ENCODE measurements around the gene KCNC2. TPM values are rescaled to one million over a fixed set of nuclear protein-coding genes. Genes with fewer than 3 reads are reported as not detected.

KCNC2 gene
- total and polyA plus RNA-seq, 7 donors: under 0.01 to 1.1 (median 0.41) TPM; not detected in 2

DNA sequence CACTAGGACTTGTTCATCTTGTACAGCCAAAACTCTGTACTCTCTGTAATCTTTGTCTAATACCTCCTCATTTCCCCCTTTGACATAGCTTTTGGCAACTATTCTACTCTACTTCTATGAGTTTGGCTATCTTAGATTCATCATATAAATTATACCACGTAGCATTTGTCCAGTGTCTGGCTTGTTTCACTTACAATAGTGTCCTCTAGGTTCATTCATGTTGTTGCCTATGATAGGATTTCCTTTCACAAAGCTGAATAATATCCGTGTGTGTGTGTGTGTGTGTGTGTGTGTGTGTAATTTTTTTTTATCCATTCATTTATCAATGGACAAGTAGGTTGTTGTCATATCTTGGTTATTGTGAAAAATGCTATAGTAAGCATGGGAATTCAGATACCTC, 209.5 kb downstream of the KCNC2 start:
- TF ChIP-seq EP300 (IDR thresholded peaks at IDR 0.05): no peak
- no peak for TF ChIP-seq POLR2AphosphoS5 (IDR thresholded peaks at IDR 0.05)
- no peak for TF ChIP-seq CTCF (IDR thresholded peaks at IDR 0.05)
- no peak for TF ChIP-seq POLR2A (IDR thresholded peaks at IDR 0.05)
- no peak for DNase-seq
- intact Hi-C loops (cut with DNase I): no loop called here
- Histone ChIP-seq H3K36me3 (no peaks in the 10 kb centered on the region), H3K4me1 (no peaks in the 10 kb centered on the region), H3K27me3 (no peaks in the 10 kb centered on the region), H3K4me3 (no peak overlapping the region), H3K27ac (no peak overlapping the region), H3K9me3 (no peaks in the 10 kb centered on the region)
- 43 to 48% methylated on average over 2 of the region's 2 CpGs for WGBS, 2 donors

DNA sequence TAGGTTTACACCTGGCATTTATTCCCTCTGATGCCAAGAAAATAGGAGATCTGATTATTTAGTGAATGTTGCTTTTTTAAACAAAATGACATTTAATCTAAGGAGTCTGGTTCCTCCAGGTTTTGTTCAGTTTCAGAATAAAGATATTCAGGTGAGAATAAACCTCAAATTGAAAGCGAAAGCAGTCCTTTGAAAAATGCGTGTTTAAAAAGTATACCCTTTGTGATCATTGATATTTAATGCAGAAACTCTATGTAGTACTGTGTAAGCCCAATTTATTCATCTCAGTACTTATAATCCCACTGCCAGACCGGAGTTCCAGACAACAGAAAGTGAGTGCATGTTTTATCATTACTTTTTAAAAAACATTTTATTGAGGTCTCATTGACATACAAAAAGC, 210.2 kb downstream of the KCNC2 start:
- 55 to 62% methylated on average over 3 of the region's 3 CpGs for WGBS, 2 donors
- TF ChIP-seq CTCF (IDR thresholded peaks at IDR 0.05) (no peak), EP300 (IDR thresholded peaks at IDR 0.05) (no peak), POLR2AphosphoS5 (IDR thresholded peaks at IDR 0.05) (no peak), POLR2A (IDR thresholded peaks at IDR 0.05) (no peak)
- no peaks in the 10 kb centered on the region for H3K27me3 ChIP-seq
- H3K27ac ChIP-seq: no peak overlapping the region
- no peak for DNase-seq
- no peak overlapping the region for H3K4me3 ChIP-seq
- no peaks in the 10 kb centered on the region for H3K9me3 ChIP-seq
- no peaks in the 10 kb centered on the region for H3K36me3 ChIP-seq
- no peaks in the 10 kb centered on the region for H3K4me1 ChIP-seq
- intact Hi-C loops (cut with DNase I): no loop called here

Other genes with a start within 250 kb of the KCNC2 start
- 10 to 100 TPM in 2 of 4 donors, 1 to 10 TPM in 2; 7.7 to 17.8 (median 10.5) TPM for gene CAPS2, start 120.5 kb upstream of the KCNC2 start, total RNA-seq
- gene CAPS2, start 120.5 kb upstream of the KCNC2 start, polyA plus RNA-seq: 1 to 10 TPM; 1.1 to 3.6 (median 1.4) TPM
- not detected for gene GLIPR1L1, start 124.8 kb upstream of the KCNC2 start, total RNA-seq
- gene GLIPR1L1, start 124.8 kb upstream of the KCNC2 start, polyA plus RNA-seq: not detected
- 1 to 10 TPM in 3 of 4 donors, not detected in 1; 1.1 to 3.0 (median 1.1) TPM for gene GLIPR1L2, start 181.2 kb upstream of the KCNC2 start, total RNA-seq
- under 1 TPM in 1 of 3 donors, not detected in 2; 0.47 TPM for gene GLIPR1L2, start 181.2 kb upstream of the KCNC2 start, polyA plus RNA-seq